Measurements from ENCODE around the gene RHBDD2.
"Not testable (repeated sequence)": the region's sequence is repeated elsewhere in the genome, so short reads cannot be mapped to it uniquely, and the experiment has no call there.

- TF ChIP-seq CTCF (conservative IDR thresholded peaks at IDR 0.05; ENCODE audit: low read length); EZH2phosphoT487 (IDR thresholded peaks at IDR 0.05; ENCODE audit: borderline replicate concordance, low read depth, low read length): not testable (repeated sequence)
These were observed 24.0 kb upstream of the RHBDD2 start for GRCh38 chr7:75854813-75855345.
